Brain microvascular endothelial cell (primary cell): ENCODE measurements around the gene NRG4.

Experiments used
- DNase-seq: peaks from one replicate; pipeline ENCODE4 v3.0.0-alpha.2; 2020
- H3K27ac ChIP-seq: fragments of 250-450 bp; sonication (Bioruptor Pico); 2 replicates; pipeline ENCODE4 v1.5.1; 2020; ENCODE audit warnings: mild to moderate bottlenecking, moderate library complexity
- H3K27me3 ChIP-seq: fragments of 250-450 bp; sonication (Bioruptor Pico); replicated peaks from 2 replicates; pipeline ENCODE4 v1.5.1; 2020; ENCODE audit warnings: mild to moderate bottlenecking
- H3K36me3 ChIP-seq: fragments of 250-450 bp; sonication (Bioruptor Pico); replicated peaks from 2 replicates; pipeline ENCODE4 v1.5.1; 2020; ENCODE audit warnings: mild to moderate bottlenecking
- H3K4me3 ChIP-seq: 2 replicates; pipeline ENCODE4 v1.5.1; 2011; ENCODE audit warnings: low read depth, mild to moderate bottlenecking, control low read depth, low read length, moderate library complexity
- CTCF ChIP-seq: IDR thresholded peaks from 2 replicates; pipeline ENCODE4 v1.5.1; 2011; ENCODE audit warnings: low read depth, mild to moderate bottlenecking, moderate library complexity, low read length, control low read depth, inconsistent platforms; ENCODE audit errors: missing control alignments
- in situ Hi-C: cut with HindIII; loops from 2 replicates; pipeline ENCODE4 v1.10.0; 2017; ENCODE audit warnings: low sequenced_read_pairs, low pct_ligation_motif_present

The NRG4 gene

GRCh38 chr15:76003364-76003763 is 8.9 kb downstream of the NRG4 start:
- Histone ChIP-seq H3K36me3 (no peaks in the 10 kb centered on the region), H3K4me3 (no peak overlapping the region), H3K27me3 (peaks cover 6% of the 10 kb centered on the region), H3K27ac (no peak overlapping the region)
- no peak for DNase-seq
- TF ChIP-seq CTCF: no peak
- in situ Hi-C loops: no loop called here

GRCh38 chr15:75995611-75996010 is 16.6 kb downstream of the NRG4 start:
- TF ChIP-seq CTCF: no peak
- no peaks in the 10 kb centered on the region for H3K36me3 ChIP-seq
- H3K4me3 ChIP-seq: no peak overlapping the region
- H3K27ac ChIP-seq: no peak overlapping the region
- H3K27me3 ChIP-seq: no peaks in the 10 kb centered on the region
- DNase-seq: no peak
- in situ Hi-C loops: no loop called here

- in situ Hi-C loops: no loop called here
- H3K27me3 ChIP-seq: no peaks in the 10 kb centered on the region
- no peak overlapping the region for H3K4me3 ChIP-seq
- no peak for TF ChIP-seq CTCF
- no peak for DNase-seq
- H3K27ac ChIP-seq: no peak overlapping the region
- H3K36me3 ChIP-seq: no peaks in the 10 kb centered on the region
These were observed 18.0 kb downstream of the NRG4 start for GRCh38 chr15:75994220-75994619.

DNA sequence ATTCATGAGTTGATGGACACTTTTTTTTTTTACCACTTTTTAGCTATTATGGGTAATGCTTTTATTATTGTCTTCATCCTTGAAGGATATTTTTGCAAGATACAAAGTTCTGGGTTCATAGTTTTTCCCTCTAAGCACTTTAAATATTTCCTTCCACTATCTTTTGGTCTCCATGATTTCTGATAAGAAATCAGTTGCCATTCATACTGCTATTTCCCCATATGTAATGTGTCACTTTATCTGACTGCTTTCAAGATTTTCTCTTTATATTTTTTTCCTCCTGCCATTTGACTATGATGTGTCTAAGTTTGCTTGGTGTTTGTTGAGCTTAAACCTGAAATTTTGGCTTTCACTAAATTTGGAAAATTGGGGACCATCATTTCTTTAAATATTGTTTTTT is 19.3 kb downstream of the NRG4 start:
- no peak overlapping the region for H3K27ac ChIP-seq
- in situ Hi-C loops: no loop called here
- no peak overlapping the region for H3K4me3 ChIP-seq
- no peaks in the 10 kb centered on the region for H3K36me3 ChIP-seq
- DNase-seq: no peak
- H3K27me3 ChIP-seq: no peaks in the 10 kb centered on the region
- no peak for TF ChIP-seq CTCF

DNA sequence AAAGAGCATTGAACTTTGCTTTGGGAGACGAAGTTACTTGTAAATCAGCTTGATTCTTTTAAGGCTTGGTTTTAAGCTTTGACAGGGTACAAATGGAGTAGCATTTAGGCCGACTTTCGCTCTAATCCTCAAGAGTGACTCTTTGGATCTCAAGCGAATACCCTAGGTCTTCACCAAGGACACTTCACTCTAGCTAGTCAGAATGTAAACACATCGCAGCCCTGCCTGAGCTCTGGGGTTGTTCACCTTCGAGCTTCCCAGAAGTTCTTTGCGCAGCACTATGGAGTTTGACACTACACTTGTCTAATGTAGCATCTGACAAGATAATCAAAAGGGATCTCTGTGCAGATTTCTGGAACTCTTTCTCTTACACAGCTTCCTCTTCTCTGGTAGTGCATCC is 22.3 kb downstream of the NRG4 start:
- Histone ChIP-seq H3K27me3 (no peaks in the 10 kb centered on the region), H3K4me3 (no peak overlapping the region), H3K27ac (no peak overlapping the region), H3K36me3 (no peaks in the 10 kb centered on the region)
- in situ Hi-C loops: no loop called here
- TF ChIP-seq CTCF: no peak
- no peak for DNase-seq

GRCh38 chr15:75989045-75989444 is 23.2 kb downstream of the NRG4 start:
- no peak overlapping the region for H3K4me3 ChIP-seq
- no peak for DNase-seq
- H3K27me3 ChIP-seq: no peaks in the 10 kb centered on the region
- in situ Hi-C loops: no loop called here
- TF ChIP-seq CTCF: no peak
- H3K27ac ChIP-seq: no peak overlapping the region
- H3K36me3 ChIP-seq: no peaks in the 10 kb centered on the region
